Endothelial cell of umbilical vein (primary cell): ENCODE measurements around the gene CRKL. TPM values are rescaled to one million over a fixed set of nuclear protein-coding genes. Genes with fewer than 3 reads are reported as not detected.

Source experiments
- BruUV-seq: library from RNA; stranded (reverse); fragments of 400-500 nt; replicated peaks from 2 replicates; lab custom pipeline; 2021; lab: Mats Ljungman, UMichigan
- CTCF ChIA-PET: fragments of 300-600, 350-600 bp; sonication (Branson Sonifier 250); formaldehyde crosslinking; loops from one replicate; lab custom pipeline; 2021; ENCODE audit warnings: antibody characterized with exemption, inconsistent platforms; lab: Charles Lee
- POLR2A ChIA-PET: fragments of 300-600, 350-600 bp; sonication (Branson Sonifier 250); formaldehyde crosslinking; loops from one replicate; lab custom pipeline; 2021; ENCODE audit warnings: antibody characterized with exemption, inconsistent platforms; lab: Charles Lee
- DNase-seq: peaks from one replicate; pipeline ENCODE4 v3.0.0-alpha.2; 2011; ENCODE audit warnings: low read depth, low spot score
- FAIRE-seq: peaks from 2 replicates; lab custom pipeline; 2011; peaks lifted over from hg19 to GRCh38; lab: Jason Lieb, UNC
- H2AFZ ChIP-seq: 2 replicates; pipeline ENCODE4 v1.6.0; 2012; ENCODE audit warnings: low read depth, low read length, control low read depth, inconsistent platforms
- H3K27ac ChIP-seq: 2 replicates; pipeline ENCODE4 v1.5.1; 2011; ENCODE audit warnings: low read depth, mild to moderate bottlenecking, control low read depth, low read length, moderate library complexity; ENCODE audit not compliant: insufficient read depth
- H3K27me3 ChIP-seq, 2 experiments: 2 replicates each; pipeline versions ENCODE4 v1.6.0 to v1.6.1; 2011; ENCODE audit warnings: low read length in 2 of 2, mixed read lengths in 1 of 2; ENCODE audit not compliant: control insufficient read depth in 2 of 2, insufficient read depth in 2 of 2
- H3K36me3 ChIP-seq, 2 experiments: 2 replicates in 1 of 2; 3 replicates in 1 of 2; pipeline ENCODE4 v1.5.1; 2011; ENCODE audit warnings: low read length in 2 of 2, mild to moderate bottlenecking in 1 of 2, moderate library complexity in 1 of 2; ENCODE audit not compliant: control insufficient read depth in 2 of 2, insufficient read depth in 2 of 2; ENCODE audit errors: extremely low read depth in 1 of 2
- H3K4me1 ChIP-seq: 3 replicates; pipeline ENCODE4 v1.5.1; 2011; ENCODE audit warnings: mild to moderate bottlenecking, low read length; ENCODE audit not compliant: control insufficient read depth, insufficient read depth; ENCODE audit errors: extremely low read depth
- H3K4me2 ChIP-seq: 2 replicates; pipeline ENCODE4 v1.6.1; 2011; ENCODE audit warnings: low read length, control low read depth, mixed read lengths; ENCODE audit not compliant: insufficient read depth
- H3K4me3 ChIP-seq, 3 experiments: fragments of 200-600 bp in 1 of 3; sonication (generic), shearing (Covaris generic) in 1 of 3; replicated peaks in 1 of 3; 2 replicates each; pipeline ENCODE4 v1.5.1; 2011 to 2016; ENCODE audit warnings: control low read depth in 3 of 3, low read length in 3 of 3, mild to moderate bottlenecking in 2 of 3, inconsistent platforms in 1 of 3, low read depth in 1 of 3, moderate library complexity in 1 of 3; ENCODE audit not compliant: insufficient read depth in 1 of 3
- H3K79me2 ChIP-seq: 2 replicates; pipeline ENCODE4 v1.6.0; 2012; ENCODE audit warnings: low read length, inconsistent platforms; ENCODE audit not compliant: control insufficient read depth, insufficient read depth
- H3K9ac ChIP-seq: replicated peaks from 2 replicates; pipeline ENCODE3; 2011; ENCODE audit warnings: low read length, control low read depth; ENCODE audit not compliant: insufficient read depth; ENCODE audit errors: extremely low read depth
- H3K9me1 ChIP-seq: replicated peaks from 3 replicates; pipeline ENCODE4 v1.6.0; 2011; ENCODE audit warnings: mild to moderate bottlenecking, low read length; ENCODE audit not compliant: control insufficient read depth, insufficient read depth; ENCODE audit errors: extremely low read depth
- H3K9me3 ChIP-seq: replicated peaks from 2 replicates; pipeline ENCODE4 v1.5.1; 2012; ENCODE audit warnings: low read length, inconsistent platforms; ENCODE audit not compliant: control insufficient read depth, insufficient read depth
- H4K20me1 ChIP-seq: replicated peaks from 2 replicates; pipeline ENCODE3; 2011; ENCODE audit warnings: mild to moderate bottlenecking, low read length; ENCODE audit not compliant: control insufficient read depth, insufficient read depth; ENCODE audit errors: extremely low read depth
- EZH2 ChIP-seq: IDR thresholded peaks from 2 replicates; pipeline ENCODE4 v1.6.1; 2012; ENCODE audit warnings: borderline replicate concordance, low read depth, mild to moderate bottlenecking, moderate library complexity, low read length, inconsistent platforms; ENCODE audit not compliant: severe bottlenecking
- FOS ChIP-seq: IDR thresholded peaks from 2 replicates; pipeline ENCODE4 v1.6.1; 2011; ENCODE audit warnings: mild to moderate bottlenecking, low read length, moderate library complexity, borderline replicate concordance; ENCODE audit not compliant: insufficient read depth
- GATA2 ChIP-seq: IDR thresholded peaks from 2 replicates; pipeline ENCODE4 v1.7.0; 2011; ENCODE audit warnings: low read depth, mild to moderate bottlenecking, moderate library complexity, mixed read lengths, low read length; ENCODE audit not compliant: insufficient read length, insufficient read depth
- JUN ChIP-seq: IDR thresholded peaks from 2 replicates; pipeline ENCODE4 v1.6.1; 2011; ENCODE audit warnings: borderline replicate concordance, low read depth; ENCODE audit not compliant: insufficient read length, insufficient read depth
- MYC ChIP-seq: IDR thresholded peaks from one replicate; pipeline ENCODE4 v1.6.1; 2011; ENCODE audit warnings: mild to moderate bottlenecking, low read depth, low read length
- POLR2A ChIP-seq: IDR thresholded peaks from 2 replicates; pipeline ENCODE4 v1.6.1; 2012; ENCODE audit warnings: low read depth, mild to moderate bottlenecking, control low read depth, low read length
- POLR2AphosphoS5 ChIP-seq: IDR thresholded peaks from 2 replicates; pipeline ENCODE4 v1.6.1; 2012; ENCODE audit warnings: low read depth, mild to moderate bottlenecking, control low read depth, low read length, moderate library complexity; ENCODE audit not compliant: insufficient read depth
- dilution Hi-C: fragments of 300-500 bp; cut with MboI; formaldehyde crosslinking; loops from one replicate; pipeline ENCODE4 v1.15.0; 2019; ENCODE audit warnings: low sequenced_read_pairs; ENCODE audit not compliant: extremely low pct_ligation_motif_present
- intact Hi-C: fragments of 100-400 bp; cut with micrococcal nuclease; formaldehyde crosslinking; loops from one replicate; pipeline ENCODE4 v1.10.0; 2022
- polyA plus RNA-seq, 4 experiments: library from polyadenylated mRNA; depleted of rRNA in 3 of 4; stranded (reverse) in 3 of 4; unstranded in 1 of 4; fragments of >200 nt; gene quantifications; 2 replicates each; pipeline versions ENCODE4 v1.2.1 to v1.2.3, GENCODE V29; 2011 to 2012; ENCODE audit warnings: missing spikeins in 1 of 4
- total RNA-seq: library from RNA; stranded (reverse); gene quantifications from 2 replicates; pipeline ENCODE4 v1.2.3, GENCODE V29; 2021
- TF ChIP-seq, protein P1 (sequence below): IDR thresholded peaks from 2 replicates; pipeline ENCODE4 v1.6.1; 2011; ENCODE audit not compliant: insufficient read depth, insufficient read length
- TF ChIP-seq, protein P2 (sequence below), 2 donors: IDR thresholded peaks; 1 replicate in 1 of 2; 2 replicates in 1 of 2; pipeline ENCODE4 v1.5.1; 2011; ENCODE audit warnings: low read length in 2 of 2, mild to moderate bottlenecking in 2 of 2, moderate library complexity in 2 of 2, control low read depth in 1 of 2, inconsistent platforms in 1 of 2, low read depth in 1 of 2; ENCODE audit not compliant: insufficient read depth in 1 of 2; ENCODE audit errors: extremely low read depth in 1 of 2

The CRKL gene
- total and polyA plus RNA-seq, 2 donors (not counting 3 experiments of a cell fraction or from before 2014, with no cell fraction given), result 18.0 to 50.6 TPM

DNA sequence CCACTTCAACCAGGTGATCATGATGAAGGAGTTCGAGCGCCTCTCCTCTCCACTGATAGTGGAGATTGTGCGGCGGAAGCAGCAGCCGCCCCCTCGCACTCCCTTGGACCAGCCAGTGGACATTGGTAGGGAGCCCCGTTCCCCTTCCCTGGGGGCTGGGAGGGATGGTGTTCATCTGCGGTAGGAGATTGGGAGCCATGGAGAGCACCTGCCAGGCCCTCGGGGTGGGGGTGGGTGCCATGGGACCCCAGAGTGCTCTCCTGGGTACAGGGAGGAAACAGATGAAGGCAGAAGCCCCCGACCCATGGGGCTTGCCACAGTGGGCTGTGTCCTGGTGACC is 77.7 kb downstream of the CRKL start:
- intact Hi-C loops, result no loop called here
- Histone ChIP-seq H3K4me3 (no peak overlapping the region), H3K4me1 (no peaks in the 10 kb centered on the region), H2AFZ (no peak overlapping the region), H3K9me1 (no peaks in the 10 kb centered on the region), H3K27me3 (no peaks in the 10 kb centered on the region), H4K20me1 (no peaks in the 10 kb centered on the region), H3K9ac (no peak overlapping the region), H3K27ac (no peak overlapping the region), H3K4me2 (no peak overlapping the region), H3K9me3 (no peaks in the 10 kb centered on the region), H3K79me2 (peaks cover under 1% of the 10 kb centered on the region), H3K36me3 (peaks cover 5 to 36% of the 10 kb centered on the region in 2 experiments)
- POLR2A ChIA-PET, result no interaction called here
- FAIRE-seq, result no peak
- CTCF ChIA-PET, result interaction anchor here (2.3 kb wide), 1 partner anchor 13 kb away, joined by 5 read pairs; the partner anchor contains the start of gene LZTR1
- dilution Hi-C loops, result no loop called here
- TF ChIP-seq EZH2 (no peak), MYC (no peak), FOS (no peak), POLR2AphosphoS5 (no peak), POLR2A (no peak), JUN (no peak), GATA2 (no peak)
- TF ChIP-seq, protein P1, sequence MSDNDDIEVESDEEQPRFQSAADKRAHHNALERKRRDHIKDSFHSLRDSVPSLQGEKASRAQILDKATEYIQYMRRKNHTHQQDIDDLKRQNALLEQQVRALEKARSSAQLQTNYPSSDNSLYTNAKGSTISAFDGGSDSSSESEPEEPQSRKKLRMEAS, result no peak
- TF ChIP-seq, protein P2, sequence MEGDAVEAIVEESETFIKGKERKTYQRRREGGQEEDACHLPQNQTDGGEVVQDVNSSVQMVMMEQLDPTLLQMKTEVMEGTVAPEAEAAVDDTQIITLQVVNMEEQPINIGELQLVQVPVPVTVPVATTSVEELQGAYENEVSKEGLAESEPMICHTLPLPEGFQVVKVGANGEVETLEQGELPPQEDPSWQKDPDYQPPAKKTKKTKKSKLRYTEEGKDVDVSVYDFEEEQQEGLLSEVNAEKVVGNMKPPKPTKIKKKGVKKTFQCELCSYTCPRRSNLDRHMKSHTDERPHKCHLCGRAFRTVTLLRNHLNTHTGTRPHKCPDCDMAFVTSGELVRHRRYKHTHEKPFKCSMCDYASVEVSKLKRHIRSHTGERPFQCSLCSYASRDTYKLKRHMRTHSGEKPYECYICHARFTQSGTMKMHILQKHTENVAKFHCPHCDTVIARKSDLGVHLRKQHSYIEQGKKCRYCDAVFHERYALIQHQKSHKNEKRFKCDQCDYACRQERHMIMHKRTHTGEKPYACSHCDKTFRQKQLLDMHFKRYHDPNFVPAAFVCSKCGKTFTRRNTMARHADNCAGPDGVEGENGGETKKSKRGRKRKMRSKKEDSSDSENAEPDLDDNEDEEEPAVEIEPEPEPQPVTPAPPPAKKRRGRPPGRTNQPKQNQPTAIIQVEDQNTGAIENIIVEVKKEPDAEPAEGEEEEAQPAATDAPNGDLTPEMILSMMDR (IDR thresholded peaks at IDR 0.05; ENCODE audit: extremely low read depth in 1 of 2, insufficient read depth in 1 of 2, low read depth in 1 of 2, low read length in 2 of 2), result no peak
- no peak for DNase-seq
- no TSS peak for BruUV-seq
